Measurements from ENCODE around the gene C1QTNF9B. TPM values are rescaled to one million over a fixed set of nuclear protein-coding genes. Genes with fewer than 3 reads are reported as not detected.

C1QTNF9B gene
- total RNA-seq, 1 donor from 2014 or later: not detected

GRCh38 chr13:23849670-23850069 is 47.6 kb downstream of the C1QTNF9B start:
- DNase-seq (ENCODE audit: extremely low spot score, unreplicated experiment): no peak
- Mint-ChIP-seq H3K36me3 (ENCODE audit: unreplicated experiment) (peaks cover 16% of the 10 kb centered on the region), H3K27me3 (ENCODE audit: unreplicated experiment) (no peaks in the 10 kb centered on the region), H3K9me3 (ENCODE audit: unreplicated experiment) (no peaks in the 10 kb centered on the region), H3K4me3 (ENCODE audit: unreplicated experiment) (no peak overlapping the region), H3K4me1 (ENCODE audit: unreplicated experiment) (peaks cover 4% of the 10 kb centered on the region), H3K27ac (ENCODE audit: unreplicated experiment) (no peak overlapping the region)
- TF ChIP-seq, protein P1, sequence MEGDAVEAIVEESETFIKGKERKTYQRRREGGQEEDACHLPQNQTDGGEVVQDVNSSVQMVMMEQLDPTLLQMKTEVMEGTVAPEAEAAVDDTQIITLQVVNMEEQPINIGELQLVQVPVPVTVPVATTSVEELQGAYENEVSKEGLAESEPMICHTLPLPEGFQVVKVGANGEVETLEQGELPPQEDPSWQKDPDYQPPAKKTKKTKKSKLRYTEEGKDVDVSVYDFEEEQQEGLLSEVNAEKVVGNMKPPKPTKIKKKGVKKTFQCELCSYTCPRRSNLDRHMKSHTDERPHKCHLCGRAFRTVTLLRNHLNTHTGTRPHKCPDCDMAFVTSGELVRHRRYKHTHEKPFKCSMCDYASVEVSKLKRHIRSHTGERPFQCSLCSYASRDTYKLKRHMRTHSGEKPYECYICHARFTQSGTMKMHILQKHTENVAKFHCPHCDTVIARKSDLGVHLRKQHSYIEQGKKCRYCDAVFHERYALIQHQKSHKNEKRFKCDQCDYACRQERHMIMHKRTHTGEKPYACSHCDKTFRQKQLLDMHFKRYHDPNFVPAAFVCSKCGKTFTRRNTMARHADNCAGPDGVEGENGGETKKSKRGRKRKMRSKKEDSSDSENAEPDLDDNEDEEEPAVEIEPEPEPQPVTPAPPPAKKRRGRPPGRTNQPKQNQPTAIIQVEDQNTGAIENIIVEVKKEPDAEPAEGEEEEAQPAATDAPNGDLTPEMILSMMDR (IDR thresholded peaks at IDR 0.05): no peak

GRCh38 chr13:23848646-23849141 is 48.6 kb downstream of the C1QTNF9B start:
- no peak for DNase-seq (ENCODE audit: extremely low spot score, unreplicated experiment)
- peaks cover 2% of the 10 kb centered on the region for H3K4me1 Mint-ChIP-seq (ENCODE audit: unreplicated experiment)
- no peaks in the 10 kb centered on the region for H3K9me3 Mint-ChIP-seq (ENCODE audit: unreplicated experiment)
- peaks cover 15% of the 10 kb centered on the region for H3K36me3 Mint-ChIP-seq (ENCODE audit: unreplicated experiment)
- no peaks in the 10 kb centered on the region for H3K27me3 Mint-ChIP-seq (ENCODE audit: unreplicated experiment)
- no peak overlapping the region for H3K4me3 Mint-ChIP-seq (ENCODE audit: unreplicated experiment)
- TF ChIP-seq, protein P1 (IDR thresholded peaks at IDR 0.05): no peak
- H3K27ac Mint-ChIP-seq (ENCODE audit: unreplicated experiment): no peak overlapping the region

GRCh38 chr13:23848019-23848418 is 49.3 kb downstream of the C1QTNF9B start:
- Mint-ChIP-seq H3K4me1 (ENCODE audit: unreplicated experiment) (peaks cover 5% of the 10 kb centered on the region), H3K4me3 (ENCODE audit: unreplicated experiment) (no peak overlapping the region), H3K27me3 (ENCODE audit: unreplicated experiment) (no peaks in the 10 kb centered on the region), H3K36me3 (ENCODE audit: unreplicated experiment) (peaks cover 15% of the 10 kb centered on the region), H3K27ac (ENCODE audit: unreplicated experiment) (no peak overlapping the region), H3K9me3 (ENCODE audit: unreplicated experiment) (no peaks in the 10 kb centered on the region)
- TF ChIP-seq, protein P1 (IDR thresholded peaks at IDR 0.05): no peak
- DNase-seq (ENCODE audit: extremely low spot score, unreplicated experiment): no peak

- TF ChIP-seq, protein P1 (IDR thresholded peaks at IDR 0.05): no peak
- H3K27ac Mint-ChIP-seq (ENCODE audit: unreplicated experiment): no peak overlapping the region
- H3K27me3 Mint-ChIP-seq (ENCODE audit: unreplicated experiment): no peaks in the 10 kb centered on the region
- peaks cover 15% of the 10 kb centered on the region for H3K36me3 Mint-ChIP-seq (ENCODE audit: unreplicated experiment)
- H3K9me3 Mint-ChIP-seq (ENCODE audit: unreplicated experiment): no peaks in the 10 kb centered on the region
- no peak for DNase-seq (ENCODE audit: extremely low spot score, unreplicated experiment)
- H3K4me1 Mint-ChIP-seq (ENCODE audit: unreplicated experiment): peaks cover 5% of the 10 kb centered on the region
- no peak overlapping the region for H3K4me3 Mint-ChIP-seq (ENCODE audit: unreplicated experiment)
Measured at GRCh38 chr13:23847497-23847896, 49.8 kb downstream of the C1QTNF9B start.

- no peak overlapping the region for H3K4me3 Mint-ChIP-seq (ENCODE audit: unreplicated experiment)
- no peak for DNase-seq (ENCODE audit: extremely low spot score, unreplicated experiment)
- no peaks in the 10 kb centered on the region for H3K27me3 Mint-ChIP-seq (ENCODE audit: unreplicated experiment)
- H3K36me3 Mint-ChIP-seq (ENCODE audit: unreplicated experiment): peaks cover 16% of the 10 kb centered on the region
- H3K27ac Mint-ChIP-seq (ENCODE audit: unreplicated experiment): no peak overlapping the region
- H3K9me3 Mint-ChIP-seq (ENCODE audit: unreplicated experiment): no peaks in the 10 kb centered on the region
- TF ChIP-seq, protein P1 (IDR thresholded peaks at IDR 0.05): no peak
- peaks cover 5% of the 10 kb centered on the region for H3K4me1 Mint-ChIP-seq (ENCODE audit: unreplicated experiment)
Measured at GRCh38 chr13:23845105-23845725, 52.1 kb downstream of the C1QTNF9B start.

Data from osteocyte (in vitro differentiated cells).